HG03558 (cell line): ENCODE data around the gene RGL3.
"Not testable (repeated sequence)": the region's sequence is repeated elsewhere in the genome, so short reads cannot be mapped to it uniquely, and the experiment has no call there.

Experiments used
- ATAC-seq: cut with Tn5 transposase; IDR thresholded peaks from one replicate; pipeline ENCODE4 v1.9.1; 2021; ENCODE audit warnings: moderate number of reproducible peaks; ENCODE audit not compliant: unreplicated experiment; ENCODE audit errors: extremely low read depth

Gene RGL3

DNA sequence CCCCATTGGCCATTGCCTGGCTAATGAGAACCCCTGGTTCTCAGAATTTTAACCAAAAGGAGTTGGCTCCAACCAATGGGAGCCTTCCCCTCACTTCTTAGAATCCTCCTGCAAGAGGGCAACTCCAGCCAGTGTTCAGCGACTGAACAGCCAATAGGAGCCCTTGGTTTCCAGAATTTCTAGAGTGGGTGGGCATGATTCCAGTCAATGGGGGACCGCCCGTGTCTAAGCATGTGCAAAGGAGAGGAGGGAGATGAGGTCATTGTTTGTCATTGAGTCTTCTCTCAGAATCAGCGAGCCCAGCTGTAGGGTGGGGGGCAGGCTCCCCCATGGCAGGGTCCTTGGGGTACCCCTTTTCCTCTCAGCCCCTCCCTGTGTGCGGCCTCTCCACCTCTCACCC, 54.2 kb downstream of the RGL3 start:
- no peak for ATAC-seq

DNA sequence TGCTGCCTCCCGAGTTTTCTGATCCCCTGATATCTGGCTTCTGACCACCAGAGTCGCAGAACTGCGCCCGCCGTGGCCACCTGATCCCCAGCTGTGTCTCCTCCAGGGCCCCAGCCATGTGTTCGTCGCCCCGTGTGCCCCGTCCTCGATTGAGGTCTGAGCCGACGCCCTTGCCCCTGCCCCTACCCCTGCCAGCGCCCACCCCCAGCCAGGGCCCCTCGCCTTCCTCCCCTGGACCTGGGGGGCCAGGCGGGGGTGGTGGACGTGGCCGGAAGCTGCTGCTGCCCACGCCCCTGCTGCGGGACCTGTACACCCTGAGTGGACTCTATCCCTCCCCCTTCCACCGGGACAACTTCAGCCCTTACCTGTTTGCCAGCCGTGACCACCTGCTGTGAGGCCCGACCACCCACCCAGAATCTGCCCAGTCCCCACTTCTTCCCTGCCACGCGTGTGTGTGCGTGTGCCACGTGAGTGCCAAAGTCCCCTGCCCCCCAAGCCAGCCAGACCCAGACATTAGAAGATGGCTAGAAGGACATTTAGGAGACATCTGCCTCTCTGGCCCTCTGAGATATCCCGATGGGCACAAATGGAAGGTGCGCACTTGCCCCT, 54.7 kb downstream of the RGL3 start:
- ATAC-seq, result no peak

DNA sequence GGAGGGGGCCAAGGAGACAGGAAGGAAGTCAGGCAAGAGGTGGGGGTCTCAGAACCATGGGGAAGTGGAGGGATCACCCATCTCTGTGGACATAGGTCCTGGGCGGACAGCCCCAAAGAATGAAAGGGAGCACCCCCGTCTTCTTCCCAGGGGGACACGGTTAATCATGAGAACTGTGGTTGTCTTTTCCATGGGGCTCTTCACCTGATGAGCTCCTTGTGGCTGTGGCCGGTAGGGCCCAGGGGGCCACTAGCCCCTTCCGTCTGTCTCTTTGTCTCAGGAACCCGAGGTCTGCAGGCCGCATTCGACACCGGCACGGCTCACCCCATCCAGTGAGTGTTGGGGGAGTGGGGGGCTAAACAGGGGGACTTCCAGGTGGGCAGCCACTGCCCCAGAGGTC, 55.2 kb downstream of the RGL3 start:
- ATAC-seq, result no peak

DNA sequence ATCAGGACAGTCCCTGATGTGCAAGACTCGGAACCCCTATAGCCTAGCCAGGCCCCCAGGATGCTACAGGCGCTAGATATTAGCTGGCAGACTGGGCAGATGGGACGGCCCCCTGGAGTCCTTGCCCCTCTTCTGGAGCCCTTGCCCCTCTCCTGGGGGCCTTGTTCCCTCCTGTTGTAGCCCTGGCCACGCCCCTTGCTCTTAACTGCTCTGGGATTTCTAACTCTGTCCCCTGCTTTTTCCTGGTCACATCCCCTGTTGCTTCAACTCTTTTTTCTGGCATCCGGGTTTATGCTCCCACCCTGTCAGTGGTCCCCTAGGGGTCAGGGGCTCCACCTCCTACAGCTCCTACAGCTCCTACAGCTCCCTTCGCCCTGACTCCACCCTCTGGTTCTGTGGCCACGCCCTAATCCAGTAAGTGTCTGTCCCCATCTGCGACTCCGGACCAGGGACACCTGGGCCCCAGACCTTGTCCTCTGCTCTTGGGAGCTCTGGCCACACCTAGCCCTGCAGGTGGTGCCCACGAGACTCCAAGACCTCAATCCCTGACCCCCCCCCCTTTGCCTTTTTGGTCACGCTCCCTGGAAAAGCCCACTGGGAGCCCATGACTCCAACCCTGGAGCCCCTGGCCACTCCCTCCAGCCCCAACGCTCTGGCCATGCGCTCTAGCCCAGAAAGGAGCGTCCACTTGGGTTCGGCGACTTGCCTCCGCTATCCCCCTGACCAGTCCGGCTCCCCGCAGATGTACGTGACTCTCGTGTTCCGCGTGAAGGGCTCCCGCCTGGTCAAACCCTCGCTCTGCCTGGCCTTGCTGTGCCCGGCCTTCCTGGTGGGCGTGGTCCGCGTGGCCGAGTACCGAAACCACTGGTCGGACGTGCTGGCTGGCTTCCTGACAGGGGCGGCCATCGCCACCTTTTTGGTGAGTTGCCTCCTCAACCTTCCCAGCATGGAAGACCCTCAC, 57.1 kb downstream of the RGL3 start:
- no peak for ATAC-seq

DNA sequence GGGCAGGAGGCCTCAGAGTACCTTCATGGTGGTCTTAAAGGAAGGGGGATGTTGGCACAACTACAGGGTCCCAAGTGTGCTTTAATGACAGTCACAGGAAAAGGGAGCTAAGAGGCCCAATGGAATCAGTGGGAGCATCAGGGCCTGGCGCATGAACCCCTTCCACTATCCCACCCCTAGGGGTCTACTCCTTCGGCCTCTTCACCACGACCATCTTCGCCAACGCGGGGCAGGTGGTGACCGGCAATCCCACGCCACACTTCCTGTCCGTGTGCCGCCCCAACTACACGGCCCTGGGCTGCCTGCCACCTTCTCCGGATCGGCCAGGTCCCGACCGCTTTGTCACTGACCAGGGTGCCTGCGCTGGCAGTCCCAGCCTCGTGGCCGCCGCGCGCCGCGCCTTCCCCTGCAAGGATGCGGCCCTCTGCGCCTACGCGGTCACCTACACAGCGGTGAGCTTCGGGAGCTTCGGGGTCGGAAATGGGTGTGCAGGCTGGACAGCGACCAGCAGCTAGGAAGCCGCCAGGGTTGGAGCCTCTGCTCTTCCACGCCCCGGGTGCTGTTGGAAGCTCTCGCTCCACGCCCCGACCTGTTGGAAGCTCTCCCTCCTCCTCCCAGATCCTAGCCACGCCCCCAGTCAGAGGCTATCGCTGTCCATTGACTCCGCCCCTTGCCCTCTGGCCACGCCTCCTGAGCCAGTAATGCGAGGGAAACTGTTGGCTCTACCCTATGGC, 57.9 kb downstream of the RGL3 start:
- no peak for ATAC-seq

DNA sequence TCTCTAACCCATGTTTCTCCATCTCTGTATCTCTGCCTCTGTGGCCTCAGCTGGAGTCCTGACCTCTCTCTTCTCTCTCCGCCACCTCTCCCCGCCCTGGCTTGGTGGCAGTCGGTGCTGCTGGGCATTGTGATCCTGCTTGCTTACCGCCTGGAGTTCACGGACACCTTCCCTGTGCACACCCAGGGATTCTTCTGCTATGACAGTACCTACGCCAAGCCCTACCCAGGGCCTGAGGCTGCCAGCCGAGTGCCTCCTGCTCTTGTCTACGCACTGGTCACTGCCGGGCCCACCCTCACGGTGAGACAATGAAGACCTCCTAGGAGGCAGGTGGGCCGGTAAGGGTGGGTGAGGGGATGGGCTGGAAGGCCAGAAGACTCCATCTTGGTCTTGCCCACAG, 59.7 kb downstream of the RGL3 start:
- ATAC-seq, result no peak

DNA sequence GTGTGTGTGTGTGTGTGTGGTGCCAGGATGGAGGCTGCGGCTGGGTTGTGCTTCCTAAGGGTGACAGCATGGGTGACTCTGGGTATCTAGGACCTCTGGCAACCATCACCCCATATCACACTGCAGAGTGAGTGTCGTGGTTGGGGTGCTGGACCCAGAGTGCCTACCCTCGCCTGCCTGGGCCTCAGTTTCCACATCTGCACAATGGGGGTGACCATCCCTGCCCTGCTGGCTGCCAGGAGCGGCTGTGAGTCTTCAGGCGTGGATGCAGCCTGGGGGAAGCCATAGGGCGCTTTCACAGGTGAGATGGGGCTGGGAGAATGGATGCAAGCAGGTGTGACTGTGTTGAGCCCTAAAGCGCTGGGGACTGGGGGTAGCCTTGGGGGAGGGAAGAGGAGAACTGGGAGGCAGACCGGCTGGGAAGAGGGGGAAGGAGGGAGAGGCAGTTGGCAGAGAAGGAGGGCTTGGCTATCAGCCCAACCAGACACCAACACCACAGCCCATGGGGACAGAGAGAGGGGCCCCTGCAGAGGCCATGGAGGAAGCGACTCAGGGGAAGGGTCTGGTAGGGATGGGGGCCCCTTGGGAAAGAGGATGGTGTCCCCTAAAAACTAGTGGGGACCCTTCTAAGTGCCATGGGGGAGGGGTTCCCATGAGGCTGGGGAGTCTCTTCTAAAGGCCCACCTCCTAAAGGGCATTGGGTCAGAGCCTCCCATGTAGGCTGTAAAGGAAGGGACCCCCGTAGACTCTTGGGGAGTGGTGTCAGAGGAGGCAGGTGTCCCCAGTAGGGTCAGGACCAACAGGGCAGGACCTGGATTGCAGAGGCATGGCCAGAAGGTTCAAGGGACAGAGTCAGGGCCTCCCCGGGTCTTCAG, 62.2 kb downstream of the RGL3 start:
- ATAC-seq, result no peak

DNA sequence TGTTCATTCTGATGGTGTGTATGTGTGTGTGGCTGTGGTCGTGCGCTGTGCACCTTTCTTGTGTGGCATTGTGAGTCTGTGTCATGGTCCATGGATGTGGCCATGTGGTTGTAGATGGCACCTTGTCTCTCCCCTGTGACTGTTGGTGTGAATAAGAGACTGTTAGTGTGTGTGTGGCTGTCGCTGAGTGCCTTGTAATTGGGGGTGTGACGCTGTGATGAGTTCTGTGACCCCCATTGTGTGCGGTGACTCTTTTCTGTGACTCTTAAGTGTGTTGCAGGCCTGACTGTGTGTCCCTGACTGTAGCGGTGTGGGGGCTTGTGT, 63.1 kb downstream of the RGL3 start:
- ATAC-seq, result no peak

DNA sequence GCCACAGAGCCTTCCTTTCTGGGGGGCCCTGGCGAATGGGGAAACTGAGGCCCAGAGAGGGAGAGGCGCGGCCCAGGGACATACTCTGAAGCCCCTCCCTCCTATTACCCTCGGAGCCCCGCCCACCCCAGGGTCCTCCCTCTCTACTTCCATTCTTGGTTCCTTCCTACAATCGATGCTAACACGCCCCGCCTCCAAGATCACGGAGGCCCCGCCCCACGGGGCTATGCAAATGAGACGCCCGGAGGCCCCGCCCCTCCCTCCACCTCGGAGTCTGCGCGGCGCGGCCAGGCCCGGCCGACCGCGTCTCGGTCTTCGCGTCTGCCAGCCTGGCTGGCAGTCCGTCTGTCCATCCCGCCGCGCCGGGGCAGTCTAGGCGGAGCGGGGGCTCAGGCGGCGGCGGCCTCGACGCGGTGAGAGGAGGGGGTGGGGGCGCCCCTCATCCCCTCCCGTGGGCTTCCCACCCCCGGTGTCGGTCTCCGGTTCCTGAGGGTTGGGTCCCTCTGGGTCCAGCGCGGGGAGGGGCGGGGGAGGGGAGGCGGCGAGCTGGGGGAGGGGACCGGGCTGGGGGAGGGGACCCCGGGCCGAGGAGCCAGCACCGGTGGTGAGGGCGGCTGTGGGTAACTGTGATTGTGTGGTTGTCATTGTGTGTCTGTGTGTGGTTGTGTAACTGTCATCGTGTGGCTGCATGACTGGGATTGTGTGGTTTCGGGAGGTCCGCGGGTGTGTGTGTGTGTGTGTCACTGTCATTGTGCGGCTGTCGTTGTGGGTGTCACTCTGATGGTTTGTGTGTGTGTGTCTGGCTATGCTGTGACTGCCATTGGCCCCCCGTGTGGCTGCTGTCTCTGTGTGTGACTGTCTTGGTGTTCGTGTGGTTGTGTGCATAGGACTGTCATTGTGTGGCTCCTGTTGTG, 63.7 kb downstream of the RGL3 start, which contains the start of gene PLPPR2:
TSS of gene PLPPR2 (plus strand) at position 273 of the 914 bp plus-strand sequence. CDS start 2,242 bp downstream, outside the sequence.
- ATAC-seq, result no peak

DNA sequence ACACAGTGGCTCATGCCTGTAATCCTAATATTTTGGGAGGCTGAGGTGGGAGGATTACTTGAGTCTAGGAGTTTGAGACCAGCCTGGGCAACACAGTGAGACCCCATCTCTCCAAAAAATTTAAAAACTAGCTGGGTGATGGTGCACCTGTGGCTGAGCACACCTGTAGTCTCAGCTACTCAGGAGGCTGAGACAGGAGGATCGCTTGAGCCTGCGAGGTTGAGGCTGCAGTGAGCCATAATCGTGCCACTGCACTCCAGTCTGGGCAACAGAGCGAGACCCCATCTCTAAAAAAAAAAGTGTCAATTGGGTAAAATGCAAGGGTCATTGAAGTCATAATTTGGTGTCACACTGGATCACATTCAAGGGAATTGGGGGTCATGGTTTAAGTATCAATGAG, 65.0 kb downstream of the RGL3 start:
- not testable (repeated sequence) for ATAC-seq

DNA sequence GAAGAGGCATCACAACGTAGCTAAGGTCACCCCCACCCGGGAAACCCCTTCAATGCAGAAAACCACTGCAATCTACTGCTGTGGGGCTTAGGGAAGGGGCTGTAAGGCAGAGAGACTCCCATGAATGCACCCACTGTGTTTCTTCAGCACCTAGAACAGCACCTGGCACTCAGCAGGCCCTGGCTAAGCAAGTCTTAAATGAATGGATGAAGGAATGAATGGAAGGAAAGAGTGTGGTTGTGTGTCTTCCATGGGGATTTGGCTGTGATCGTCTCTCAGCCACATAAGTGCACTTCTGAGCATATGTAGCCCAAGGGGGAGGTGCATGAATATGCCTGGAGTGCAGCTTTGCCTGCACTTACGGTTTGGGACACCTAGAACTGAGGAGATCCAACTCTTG, 69.9 kb downstream of the RGL3 start:
- no peak for ATAC-seq

DNA sequence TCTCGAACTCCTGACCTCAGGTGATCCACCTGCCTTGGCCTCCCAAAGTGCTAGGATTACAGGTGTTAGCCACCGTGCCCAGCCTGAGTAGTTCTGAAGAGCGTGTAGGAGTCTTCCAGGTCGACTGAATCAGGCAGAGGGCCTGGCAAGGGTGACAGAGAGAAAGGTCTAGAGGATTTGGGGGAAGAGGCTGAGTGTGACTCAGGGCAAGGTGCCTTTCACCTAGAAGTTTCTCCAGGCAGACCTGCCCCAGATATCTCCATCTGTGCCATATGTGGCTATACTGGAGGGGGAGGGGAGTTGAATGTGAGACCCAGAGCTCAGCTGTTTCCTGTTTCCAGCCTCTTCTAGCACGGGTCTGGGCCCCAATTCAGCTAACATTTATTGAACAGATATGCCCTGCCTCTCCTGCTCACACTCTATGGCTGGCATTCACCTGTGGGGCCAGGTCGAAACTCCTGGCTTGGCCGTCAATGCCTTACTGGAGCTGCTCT, 71.5 kb downstream of the RGL3 start:
- ATAC-seq, result no peak

DNA sequence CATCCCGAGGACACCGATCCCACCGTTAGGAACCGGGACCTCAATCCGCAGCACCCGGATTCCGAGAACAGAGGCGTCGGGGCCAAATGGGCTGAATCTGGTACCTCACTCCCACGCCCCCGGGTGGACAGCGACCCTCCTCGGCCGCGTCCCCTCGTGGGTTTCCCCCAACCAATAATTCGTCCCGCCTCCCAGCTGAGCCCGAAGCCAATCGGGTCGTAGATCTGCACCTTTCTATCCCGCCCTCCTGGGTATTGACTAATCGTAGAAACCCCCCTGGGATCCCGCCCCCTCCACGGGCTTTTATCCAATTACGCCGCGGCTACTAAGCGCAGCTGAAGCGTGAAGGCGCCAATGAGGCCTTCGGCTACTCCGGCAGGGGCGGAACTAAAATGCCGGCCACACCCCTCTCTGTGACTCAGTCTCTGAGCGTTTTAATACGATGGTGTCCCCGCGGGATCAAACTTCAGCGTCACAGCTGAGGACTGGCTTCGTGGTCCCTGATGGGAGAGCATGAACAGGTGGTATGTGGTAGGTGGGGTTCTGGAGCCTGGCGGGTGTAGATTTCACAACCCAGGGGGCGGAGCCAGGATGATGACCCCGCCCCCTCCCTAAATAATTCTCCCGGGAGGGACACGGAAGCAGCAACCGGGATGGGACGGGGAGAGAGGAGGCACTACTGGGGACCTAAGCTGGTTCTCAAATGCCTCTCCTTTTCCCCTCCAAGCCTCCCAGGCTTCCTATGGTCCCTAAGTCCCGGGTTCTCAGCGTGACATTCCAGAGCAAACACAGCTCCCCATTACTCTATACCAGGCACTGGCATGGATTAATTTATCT, 72.8 kb downstream of the RGL3 start, which contains the start of the genes CCDC159 and TMEM205:
TSS of gene CCDC159 (plus strand) at position 416 of the 837 bp plus-strand sequence. CDS start at position 504, 88 bp downstream.
TSS of gene TMEM205 (minus strand) at position 165 of the 837 bp plus-strand sequence. CDS start 649 bp downstream, outside the sequence.
- ATAC-seq, result peak; percentile 77

DNA sequence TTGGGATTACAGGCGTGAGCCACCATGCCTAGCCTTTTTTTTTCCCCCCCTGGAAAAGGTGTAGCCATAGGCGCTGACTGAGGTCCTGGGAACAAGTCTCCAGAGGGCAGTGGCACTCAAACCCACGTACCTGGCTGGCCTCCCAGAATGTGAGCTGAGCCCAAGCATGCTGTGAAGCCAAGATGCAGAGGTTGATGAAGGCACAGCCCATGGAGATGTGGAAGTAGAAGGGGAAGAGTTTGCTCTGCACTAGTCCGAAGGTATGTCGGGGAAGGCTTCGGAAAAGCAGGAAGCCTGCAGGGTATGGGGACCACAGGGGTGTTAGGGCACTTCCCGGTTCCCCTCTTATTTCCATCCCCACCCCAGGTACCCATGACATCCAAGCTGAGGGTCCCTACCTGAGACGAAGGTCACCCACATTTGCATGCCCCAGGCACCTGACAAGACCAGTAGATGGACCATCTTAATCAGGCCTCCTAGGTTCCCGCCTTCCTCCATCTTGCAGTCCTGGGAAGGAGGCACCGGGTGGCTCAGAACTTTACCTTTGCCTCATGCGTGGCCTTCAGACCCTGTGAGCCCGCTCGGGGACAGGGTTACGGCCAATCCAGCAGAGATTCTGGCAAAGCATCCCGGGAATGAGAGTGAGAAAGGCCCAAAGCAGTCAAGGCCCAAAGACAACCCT, 73.9 kb downstream of the RGL3 start:
- ATAC-seq, result no peak
